IPS-11a (cell line): Measurements from ENCODE around the gene ZYX.
"Not testable (repeated sequence)": the region's sequence is repeated elsewhere in the genome, so short reads cannot be mapped to it uniquely, and the experiment has no call there.

Experiments
- H3K4me3 ChIP-seq: one replicate; pipeline ENCODE4 v1.5.1; 2013; ENCODE audit warnings: low read depth, low read length, control low read depth

Gene ZYX

DNA sequence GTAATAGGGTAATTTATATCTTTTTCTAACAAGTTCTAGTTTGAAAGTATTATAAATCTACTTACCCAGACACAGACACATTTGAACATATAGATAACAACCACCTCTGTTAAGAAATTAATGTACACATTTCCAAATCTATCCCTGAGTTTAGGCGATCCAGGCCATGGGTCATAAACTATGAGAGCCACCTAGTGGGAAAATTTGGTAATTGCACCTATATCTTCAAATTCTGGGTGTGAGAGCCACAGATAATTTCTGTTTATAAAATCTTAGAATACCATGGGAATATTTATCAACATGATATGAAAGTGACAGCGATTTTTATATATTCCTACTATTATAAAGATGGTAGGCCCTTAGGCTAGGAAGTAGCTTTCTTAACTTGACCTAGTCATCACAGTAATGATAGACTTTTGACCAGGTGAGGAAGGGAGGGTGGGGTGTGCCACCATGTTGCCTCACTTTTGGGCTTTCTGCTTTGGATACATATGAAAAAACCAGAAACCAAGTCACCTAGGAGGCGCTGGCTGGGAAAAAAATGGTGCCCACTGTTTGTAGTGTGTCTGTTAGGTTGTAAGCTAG, 35.5 kb downstream of the ZYX start:
- H3K4me3 ChIP-seq, result no peak overlapping the region

DNA sequence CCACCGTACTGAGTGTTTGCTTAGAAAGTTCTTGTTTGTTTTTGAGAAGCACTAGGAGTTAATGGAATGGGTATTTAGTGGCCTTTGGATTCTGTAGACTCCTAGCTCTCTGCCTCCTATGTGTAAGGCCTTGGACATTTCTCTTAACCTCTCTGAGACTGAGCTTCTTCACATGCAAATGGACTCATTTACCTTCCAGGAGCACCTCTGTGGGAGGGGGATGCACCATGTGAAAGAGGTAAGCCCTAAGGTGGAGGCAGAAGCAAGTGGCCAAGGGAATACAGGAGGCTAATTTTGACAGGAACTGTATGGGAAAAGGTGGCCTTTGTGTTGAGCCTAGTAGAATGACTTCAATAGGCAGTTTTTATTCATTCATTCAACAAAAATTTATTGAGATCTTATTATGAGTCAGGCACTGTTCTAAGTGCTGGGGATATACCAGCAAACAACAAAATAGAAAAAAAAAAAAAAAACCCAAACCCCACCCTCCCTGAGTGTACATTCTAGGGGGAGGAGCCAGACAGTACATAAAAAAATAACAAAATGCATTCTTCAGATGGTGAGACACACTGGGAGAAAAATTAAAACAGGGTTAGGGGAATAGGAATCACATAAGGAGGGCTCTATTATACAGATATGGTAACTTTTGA, 36.7 kb downstream of the ZYX start:
- H3K4me3 ChIP-seq, result no peak overlapping the region

DNA sequence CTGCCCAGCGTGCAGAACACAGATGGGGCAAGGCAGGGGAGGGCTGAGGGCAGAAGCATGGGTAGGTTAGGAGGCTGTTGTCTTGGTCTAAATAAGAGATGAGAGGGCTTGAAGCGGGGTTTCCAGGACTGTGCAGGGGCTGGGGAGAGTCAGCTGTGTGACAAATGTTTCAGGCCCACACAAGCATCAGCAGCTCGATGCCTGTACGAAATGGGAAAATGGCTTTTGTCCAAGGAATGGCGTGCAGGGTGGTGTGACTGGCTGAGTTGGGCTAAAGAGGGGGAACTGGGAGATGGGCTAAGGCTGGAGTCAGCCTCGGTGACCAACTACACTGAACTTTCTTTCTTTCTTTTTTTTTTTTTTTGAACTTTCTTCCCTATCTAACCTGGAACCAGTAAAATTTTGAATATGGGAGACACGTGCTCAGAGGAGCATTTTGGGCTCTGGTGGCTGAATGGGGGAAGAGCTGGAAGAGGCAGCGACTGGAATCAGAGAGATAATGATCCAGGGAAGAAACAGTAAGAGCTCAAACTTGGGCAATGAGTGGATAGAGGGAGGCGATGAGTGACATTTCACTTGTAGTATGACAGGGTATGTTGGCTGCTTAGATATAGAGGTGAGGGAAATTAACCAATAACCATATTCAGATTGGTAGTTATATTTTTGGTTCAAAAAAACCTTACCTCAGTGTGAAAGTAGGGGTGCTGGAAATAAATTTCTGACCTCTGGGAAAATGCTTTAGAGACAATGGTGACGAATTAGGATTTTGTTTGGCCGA, 37.7 kb downstream of the ZYX start:
- no peak overlapping the region for H3K4me3 ChIP-seq

DNA sequence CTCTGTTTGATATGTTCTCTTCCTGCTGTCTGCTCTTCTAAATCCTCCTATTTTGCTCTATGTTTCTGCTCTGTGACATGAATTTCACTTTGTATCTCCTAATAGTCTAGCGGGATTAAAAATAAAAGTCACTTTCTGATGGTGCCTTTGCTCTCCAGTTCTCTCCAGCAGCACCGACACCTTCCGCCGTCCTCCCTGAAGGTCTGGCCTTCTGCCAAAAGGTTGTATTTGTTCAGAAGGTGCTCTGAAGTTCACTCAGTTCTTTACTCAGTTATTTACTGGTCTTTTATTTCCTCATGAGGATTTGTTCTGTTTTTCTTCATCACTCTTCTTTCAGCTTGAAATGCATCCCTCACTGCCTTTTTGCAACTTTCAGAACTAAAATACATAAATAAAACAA, 38.7 kb downstream of the ZYX start:
- no peak overlapping the region for H3K4me3 ChIP-seq

DNA sequence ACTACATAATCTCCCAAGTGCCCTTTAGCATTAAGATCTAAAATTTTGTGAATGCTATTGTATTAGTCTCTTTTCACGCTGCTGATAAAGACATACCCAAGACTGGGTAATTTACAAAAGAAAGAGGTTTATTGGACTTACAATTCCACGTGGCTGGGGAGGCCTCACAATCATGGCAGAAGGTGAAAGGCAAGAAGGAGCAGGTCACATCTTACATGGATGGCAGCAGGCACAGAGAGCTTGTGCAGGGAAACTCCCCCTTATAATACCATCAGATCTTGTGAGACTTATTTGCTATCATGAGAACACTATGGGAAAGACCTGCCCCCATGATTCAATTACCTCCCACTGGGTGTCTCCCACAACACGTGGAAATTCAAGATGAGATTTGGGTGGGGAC, 39.5 kb downstream of the ZYX start:
- not testable (repeated sequence) for H3K4me3 ChIP-seq

DNA sequence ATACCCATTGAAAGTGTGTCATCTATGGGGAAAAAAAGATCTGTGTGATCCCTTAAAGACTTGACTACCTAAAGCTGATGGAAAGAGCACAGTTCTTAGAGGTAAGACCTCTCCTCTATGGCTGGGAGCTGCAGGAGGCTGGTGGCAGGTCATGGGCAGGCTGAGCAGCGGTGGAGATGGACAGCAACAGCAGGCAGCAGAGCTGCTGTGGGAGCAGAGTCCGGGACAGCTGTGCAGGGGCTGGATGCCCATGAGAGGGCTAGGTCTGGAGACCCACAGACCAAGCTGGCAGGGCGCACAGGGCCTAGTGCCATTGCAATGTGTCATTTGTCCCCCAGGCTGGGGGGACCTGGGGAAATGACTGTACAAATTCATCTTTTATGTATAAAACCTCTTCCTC, 40.9 kb downstream of the ZYX start:
- H3K4me3 ChIP-seq, result no peak overlapping the region

DNA sequence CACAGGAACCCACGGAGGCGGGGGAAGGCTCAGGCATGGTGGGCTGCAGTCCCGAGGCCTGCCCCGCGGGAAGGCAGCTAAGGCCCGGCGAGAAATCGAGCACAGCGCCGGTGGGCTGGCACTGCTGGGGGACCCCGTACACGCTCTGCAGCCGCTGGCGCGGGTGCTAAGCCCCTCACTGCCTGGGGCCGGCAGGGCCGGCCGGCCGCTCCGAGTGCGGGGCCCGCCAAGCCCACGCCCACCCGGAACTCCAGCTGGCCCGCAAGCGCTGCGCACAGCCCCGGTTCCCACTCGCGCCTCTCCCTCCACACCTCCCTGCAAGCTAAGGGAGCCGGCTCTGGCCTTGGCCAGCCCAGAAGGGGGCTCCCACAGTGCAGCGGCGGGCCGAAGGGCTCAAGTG, 43.3 kb downstream of the ZYX start:
- not testable (repeated sequence) for H3K4me3 ChIP-seq

DNA sequence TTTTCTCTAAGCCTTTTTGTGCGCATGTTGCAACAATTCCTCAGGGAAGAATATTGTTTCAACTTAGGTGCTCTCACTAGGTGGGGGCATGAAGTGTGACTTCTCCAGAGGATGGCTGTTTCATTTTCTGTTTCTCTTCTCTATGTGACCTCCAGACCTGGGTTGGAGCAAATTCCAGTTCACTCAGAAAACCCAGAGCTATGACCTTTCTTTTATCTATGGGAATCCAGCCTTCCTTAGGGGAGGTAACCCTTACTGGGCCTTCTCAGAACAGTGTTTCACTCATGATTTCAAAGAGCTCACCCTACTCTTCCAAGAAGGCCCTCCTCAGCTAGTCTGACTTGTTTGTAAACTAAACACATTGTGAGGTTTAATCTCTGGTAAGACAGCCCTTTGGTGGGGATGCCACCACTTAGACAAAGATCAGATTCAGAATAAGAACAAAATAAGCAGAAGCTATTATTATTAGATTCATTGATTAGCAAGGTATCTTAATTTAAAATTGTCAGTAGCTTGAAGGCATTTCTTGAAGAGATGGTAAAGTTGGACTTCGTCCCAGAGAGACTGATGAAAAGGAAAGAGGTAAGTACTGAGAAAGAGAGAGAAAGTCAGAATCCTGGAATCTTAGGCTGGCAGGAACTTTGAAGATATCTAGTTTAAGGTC, 45.5 kb downstream of the ZYX start:
- no peak overlapping the region for H3K4me3 ChIP-seq

DNA sequence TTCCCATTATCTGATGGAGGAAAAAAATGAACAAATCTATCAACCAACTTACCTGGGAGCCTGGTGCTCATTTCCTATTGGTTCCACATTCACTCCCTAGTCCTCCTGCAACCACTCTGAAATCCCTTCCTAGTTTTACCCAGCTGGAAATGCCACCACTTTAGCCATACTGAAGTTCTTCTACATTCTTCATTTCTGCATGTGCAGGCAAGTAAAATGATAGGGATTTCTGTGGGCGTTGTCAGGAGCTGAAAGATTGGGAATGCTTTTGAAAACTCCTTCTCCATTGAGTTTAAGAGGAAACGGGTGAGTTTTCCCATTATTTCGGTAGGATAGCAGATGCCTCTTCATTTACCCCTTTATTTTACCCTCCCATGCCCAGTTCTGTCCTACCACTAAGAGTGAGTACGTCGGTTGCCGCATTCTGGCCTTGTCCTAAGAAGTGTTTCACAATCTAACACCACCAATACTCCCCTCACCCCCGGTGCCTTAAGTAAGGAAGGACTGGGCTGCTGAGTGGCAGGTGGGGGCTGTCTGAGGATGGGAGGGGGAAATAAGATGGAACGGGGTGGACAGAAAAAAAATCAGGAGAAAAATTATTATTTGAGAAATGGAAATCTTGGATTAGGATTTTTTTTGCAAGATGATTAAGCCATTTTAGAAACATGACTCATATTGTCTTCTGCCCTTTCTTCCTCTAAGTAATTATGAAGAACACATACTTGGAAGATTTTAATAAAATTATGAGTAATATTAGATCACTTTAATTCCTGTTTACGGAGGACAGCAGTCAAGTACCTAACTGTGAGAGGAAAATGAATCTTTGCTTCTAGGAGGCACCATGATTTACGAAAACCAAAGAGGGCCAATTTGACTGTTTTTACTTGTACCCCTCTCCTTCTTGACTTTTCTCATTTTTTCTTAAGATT, 48.9 kb downstream of the ZYX start:
- H3K4me3 ChIP-seq, result no peak overlapping the region

DNA sequence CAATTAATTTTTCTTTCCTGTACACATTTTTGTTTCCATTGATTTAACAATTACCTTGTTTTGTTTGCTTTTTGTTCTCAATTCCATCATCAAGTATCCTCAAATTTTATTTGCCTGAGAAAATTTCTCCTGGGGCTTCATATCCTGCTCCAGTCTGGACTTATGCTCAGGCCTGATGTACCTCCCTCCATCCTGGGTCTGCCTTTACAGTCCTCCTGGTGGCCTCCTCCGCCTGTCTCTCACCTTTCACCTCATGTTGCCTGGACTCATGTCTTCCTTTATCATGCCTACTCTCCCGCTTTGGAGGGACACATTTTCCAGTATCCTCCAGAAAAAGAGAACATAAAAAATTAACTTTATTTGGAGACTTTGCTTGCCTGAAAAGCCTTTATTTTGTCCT, 50.0 kb downstream of the ZYX start:
- H3K4me3 ChIP-seq, result no peak overlapping the region

DNA sequence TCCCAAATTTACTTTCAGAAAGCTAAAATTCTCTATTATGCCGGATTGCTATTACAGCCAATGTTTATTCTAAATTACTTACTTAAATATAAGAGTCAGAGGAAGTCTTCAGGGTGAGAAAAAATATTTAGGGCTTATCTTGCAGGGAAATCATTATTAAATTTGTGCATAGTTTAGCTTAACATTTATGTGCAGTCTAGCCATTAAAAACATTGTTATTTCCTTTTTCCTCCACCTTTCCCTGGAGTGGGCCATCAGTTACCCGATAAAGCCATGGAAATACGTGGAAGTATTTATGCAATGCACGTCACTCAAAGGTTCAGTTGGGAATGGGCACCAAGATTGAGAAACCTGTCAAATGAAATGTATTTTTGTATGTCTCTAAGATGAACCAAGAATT, 52.6 kb downstream of the ZYX start:
- H3K4me3 ChIP-seq, result no peak overlapping the region

DNA sequence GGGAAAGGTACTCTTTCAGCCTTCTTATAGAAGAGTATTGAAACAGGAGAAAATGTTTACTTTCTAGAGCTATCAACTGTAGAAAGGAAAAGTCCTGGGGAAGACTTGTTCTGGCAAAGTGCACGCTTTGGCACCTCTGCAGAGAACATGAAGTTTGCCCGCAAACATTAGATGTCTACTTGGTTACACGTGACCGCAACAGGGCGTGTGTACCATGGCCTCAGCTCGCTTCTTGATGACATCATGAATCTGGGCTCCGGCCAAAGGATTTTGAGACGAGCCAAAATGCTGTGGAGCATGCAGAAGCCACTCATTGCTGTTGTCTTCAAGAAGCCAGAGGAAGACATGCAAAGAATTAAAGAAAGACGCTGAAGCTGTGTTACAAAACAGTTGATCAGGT, 53.5 kb downstream of the ZYX start:
- no peak overlapping the region for H3K4me3 ChIP-seq

DNA sequence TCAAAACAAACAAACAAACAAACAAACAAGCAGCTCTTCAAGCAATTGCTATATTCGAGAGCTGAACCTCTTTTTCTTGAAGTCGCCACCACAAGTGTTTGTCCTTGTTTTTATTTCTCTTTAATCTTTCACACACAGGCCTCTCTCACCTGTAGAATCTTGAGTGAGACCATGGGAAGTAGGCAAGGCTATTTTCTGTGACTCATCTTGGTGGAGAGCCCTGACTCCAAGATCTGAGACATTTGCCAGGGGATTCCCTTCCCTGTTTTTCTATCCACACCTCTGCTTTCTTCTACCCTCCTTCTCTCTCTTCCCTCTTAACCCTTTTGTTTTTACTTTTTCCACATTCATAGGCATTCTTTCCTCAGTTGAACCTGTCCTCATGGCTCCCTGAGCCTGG, 54.1 kb downstream of the ZYX start:
- no peak overlapping the region for H3K4me3 ChIP-seq

DNA sequence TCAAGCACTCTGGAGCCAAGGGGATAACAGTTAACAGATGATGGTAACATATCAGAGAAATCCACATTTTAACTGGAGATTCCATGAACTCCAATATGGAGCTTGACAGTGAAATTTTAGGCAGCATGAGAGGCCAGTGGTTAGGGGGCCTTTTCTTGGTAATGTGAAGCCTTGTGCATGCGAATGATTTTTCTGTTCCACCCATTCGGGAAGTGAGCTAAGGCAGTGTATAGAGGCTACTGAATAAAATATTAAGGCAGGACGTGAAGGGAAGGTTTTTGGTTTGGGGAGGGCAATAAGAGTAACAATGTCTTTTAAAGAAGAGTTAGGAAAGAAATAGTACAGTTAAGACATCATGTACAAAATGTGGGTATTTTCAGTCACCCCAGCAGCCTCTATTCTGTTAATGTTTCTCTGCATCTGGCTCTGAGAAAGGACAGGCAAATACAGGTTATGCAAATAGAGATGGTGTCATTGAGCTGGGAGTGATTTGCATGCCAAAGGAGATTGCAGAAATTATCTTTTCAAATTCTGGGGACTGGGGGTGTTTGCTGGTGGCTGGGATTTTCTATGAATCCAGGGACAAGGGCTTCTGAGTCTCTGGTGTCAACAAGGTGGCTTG, 55.3 kb downstream of the ZYX start:
- H3K4me3 ChIP-seq, result no peak overlapping the region

DNA sequence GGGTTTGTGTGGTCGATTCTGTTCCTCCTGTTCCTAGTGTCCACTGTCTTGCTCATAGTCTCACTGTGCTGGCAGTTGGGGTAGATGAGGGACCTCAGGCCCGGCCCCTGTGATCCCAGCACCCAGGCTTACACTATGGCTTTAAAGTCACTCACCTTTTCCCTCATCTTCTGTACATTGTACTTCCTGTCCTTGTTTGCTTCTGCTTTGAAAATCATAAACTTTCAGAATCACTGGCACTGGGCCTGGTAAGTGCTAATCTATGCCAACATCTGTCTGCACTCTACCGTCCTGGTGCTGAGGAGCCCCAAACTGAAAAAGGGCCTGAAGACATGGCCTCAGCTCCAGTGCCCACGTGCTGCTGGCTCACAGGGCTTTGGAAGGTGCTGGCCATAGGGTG, 56.4 kb downstream of the ZYX start:
- no peak overlapping the region for H3K4me3 ChIP-seq

DNA sequence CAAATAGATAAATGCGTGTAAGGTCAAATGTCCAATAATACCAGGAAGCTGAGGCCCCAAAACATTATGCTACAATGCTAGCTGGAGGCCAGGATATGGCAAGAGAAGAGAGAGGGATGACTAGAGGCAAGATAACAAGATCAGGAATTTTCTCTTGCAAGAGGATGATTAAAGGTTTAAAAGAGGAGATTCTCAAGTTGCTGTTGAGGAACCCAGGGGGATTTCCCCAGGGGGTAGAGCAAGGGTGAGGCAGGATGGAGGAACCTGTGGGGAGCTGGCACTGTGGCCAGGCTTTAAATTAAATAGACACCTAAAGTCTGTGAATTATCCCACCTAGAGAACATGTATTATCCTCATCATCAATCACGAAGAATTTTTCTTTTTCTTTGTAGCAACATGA, 58.7 kb downstream of the ZYX start:
- H3K4me3 ChIP-seq, result no peak overlapping the region
